PC-3 (cell line): Measurements from ENCODE around the gene PRR20B. TPM values are rescaled to one million over a fixed set of nuclear protein-coding genes. Genes with fewer than 3 reads are reported as not detected.
"Not testable (repeated sequence)": the region's sequence is repeated elsewhere in the genome, so short reads cannot be mapped to it uniquely, and the experiment has no call there.

Experiments
- ATAC-seq: fragments of 200-7000 bp; cut with Tn5 transposase; 2 replicates; pipeline ENCODE4 v1.9.1; 2020; ENCODE audit warnings: mild to moderate bottlenecking, moderate library complexity
- BruUV-seq: library from RNA; stranded (reverse); fragments of 400-500 nt; replicated peaks from 2 replicates; lab custom pipeline; 2021; lab: Mats Ljungman, UMichigan
- CTCF ChIA-PET: fragments of 300-600 bp; sonication (Branson Sonifier 250); formaldehyde crosslinking; loops from one replicate; lab custom pipeline; 2022; ENCODE audit warnings: antibody characterized with exemption; lab: Charles Lee
- POLR2A ChIA-PET: fragments of 300-600 bp; sonication (Branson Sonifier 250); formaldehyde crosslinking; loops from one replicate; lab custom pipeline; 2022; ENCODE audit warnings: antibody characterized with exemption; ENCODE audit not compliant: unreplicated experiment; lab: Charles Lee
- DNase-seq: peaks from one replicate; pipeline ENCODE4 v3.0.0-alpha.2; 2015
- H2AFZ ChIP-seq: fragments of 300-600 bp; sonication (generic); 2 replicates; pipeline ENCODE4 v1.6.0; 2016; ENCODE audit warnings: antibody characterized with exemption, low read length
- H3F3A ChIP-seq: fragments of 300-600 bp; sonication (generic); one replicate; pipeline ENCODE4 v1.6.0; 2017; ENCODE audit warnings: antibody characterized with exemption, low read length, control low read depth, mild to moderate bottlenecking; ENCODE audit not compliant: unreplicated experiment
- H3K27ac ChIP-seq: fragments of 300-600 bp; sonication (generic); 2 replicates; pipeline ENCODE4 v1.5.1; 2016; ENCODE audit warnings: mild to moderate bottlenecking, low read length
- H3K27me3 ChIP-seq: fragments of 300-600 bp; sonication (generic); 2 replicates; pipeline ENCODE4 v1.6.1; 2016; ENCODE audit warnings: low read length, mixed read lengths
- H3K36me3 ChIP-seq: fragments of 300-600 bp; sonication (generic); 2 replicates; pipeline ENCODE4 v1.6.1; 2016; ENCODE audit warnings: low read depth, mixed run types, low read length, mixed read lengths
- H3K4me1 ChIP-seq: fragments of 300-600 bp; sonication (generic); 2 replicates; pipeline ENCODE4 v1.5.1; 2016; ENCODE audit warnings: low read length; ENCODE audit not compliant: insufficient read depth
- H3K4me2 ChIP-seq: fragments of 300-600 bp; sonication (generic); 2 replicates; pipeline ENCODE4 v1.6.0; 2016; ENCODE audit warnings: low read length
- H3K4me3 ChIP-seq: fragments of 300-600 bp; sonication (generic); 2 replicates; pipeline ENCODE4 v1.5.1; 2016; ENCODE audit warnings: mild to moderate bottlenecking, low read length, mixed read lengths
- H3K79me2 ChIP-seq: fragments of 300-600 bp; sonication (generic); 2 replicates; pipeline ENCODE4 v1.6.1; 2017; ENCODE audit warnings: low read length, mixed read lengths
- H3K9ac ChIP-seq: fragments of 300-600 bp; sonication (generic); 2 replicates; pipeline ENCODE4 v1.6.0; 2016; ENCODE audit warnings: mild to moderate bottlenecking, low read length
- H3K9me2 ChIP-seq: fragments of 300-600 bp; sonication (generic); replicated peaks from 2 replicates; pipeline ENCODE4 v1.6.1; 2016; ENCODE audit warnings: mixed run types, low read length, mixed read lengths
- H3K9me3 ChIP-seq: fragments of 300-600 bp; sonication (generic); 2 replicates; pipeline ENCODE4 v1.6.1; 2016; ENCODE audit warnings: low read length, mixed read lengths
- H4K20me1 ChIP-seq: fragments of 300-600 bp; sonication (generic); 2 replicates; pipeline ENCODE4 v1.6.1; 2016; ENCODE audit warnings: low read length, mixed read lengths
- EZH2 ChIP-seq: fragments of 300-600 bp; sonication (generic); IDR thresholded peaks from one replicate; pipeline ENCODE4 v1.6.1; 2017; ENCODE audit warnings: antibody characterized with exemption, mild to moderate bottlenecking, low read length; ENCODE audit not compliant: unreplicated experiment
- EZH2phosphoT487 ChIP-seq: fragments of 300-600 bp; sonication (generic); IDR thresholded peaks from 2 replicates; pipeline ENCODE4 v1.6.1; 2018; ENCODE audit warnings: mild to moderate bottlenecking, antibody characterized with exemption, low read length, borderline replicate concordance
- intact Hi-C: fragments of 100-400 bp; cut with micrococcal nuclease; formaldehyde crosslinking; loops from 2 replicates; pipeline ENCODE4 v1.9.0; 2023
- total RNA-seq: library from RNA; depleted of rRNA; stranded (reverse); fragments of >200 nt; gene quantifications from 2 replicates; pipeline ENCODE4 v1.2.3, GENCODE V29; 2014; rRNA removed
- TF ChIP-seq, protein P1 (sequence below): fragments of 300-600 bp; sonication (generic); conservative IDR thresholded peaks from 2 replicates; pipeline ENCODE4 v1.5.1; 2017; ENCODE audit warnings: antibody characterized with exemption, low read depth, mild to moderate bottlenecking, low read length

Gene PRR20B
- total RNA-seq, 1 experiment from 2014 or later, result not detected

DNA sequence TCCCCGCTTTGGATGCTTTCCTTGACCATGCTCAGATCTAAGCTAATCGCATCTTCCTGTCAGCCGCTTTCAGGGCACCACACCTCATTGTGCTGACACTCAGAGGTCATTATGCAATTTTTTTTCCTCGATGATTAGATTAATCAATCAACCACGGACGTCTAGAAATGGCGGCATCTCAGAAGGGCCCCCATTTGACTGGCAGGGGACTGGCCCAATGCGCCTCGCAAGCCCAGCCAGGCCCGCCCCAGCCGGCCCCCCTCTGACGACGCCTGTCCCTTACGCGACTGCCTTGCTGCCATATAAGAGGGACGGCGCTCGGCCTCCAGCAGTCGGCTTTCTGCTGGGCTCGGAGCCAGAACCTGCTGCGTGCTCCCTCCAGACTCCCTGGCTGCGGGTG, 19.6 kb downstream of the PRR20B start, which contains the start of gene PRR20E:
PRR20E (plus strand) TSS at position 301 of the 400 bp plus-strand sequence. CDS start 387 bp downstream, outside the sequence.
- BruUV-seq, CTCF ChIA-PET, H3K4me1 ChIP-seq: not testable (repeated sequence)

DNA sequence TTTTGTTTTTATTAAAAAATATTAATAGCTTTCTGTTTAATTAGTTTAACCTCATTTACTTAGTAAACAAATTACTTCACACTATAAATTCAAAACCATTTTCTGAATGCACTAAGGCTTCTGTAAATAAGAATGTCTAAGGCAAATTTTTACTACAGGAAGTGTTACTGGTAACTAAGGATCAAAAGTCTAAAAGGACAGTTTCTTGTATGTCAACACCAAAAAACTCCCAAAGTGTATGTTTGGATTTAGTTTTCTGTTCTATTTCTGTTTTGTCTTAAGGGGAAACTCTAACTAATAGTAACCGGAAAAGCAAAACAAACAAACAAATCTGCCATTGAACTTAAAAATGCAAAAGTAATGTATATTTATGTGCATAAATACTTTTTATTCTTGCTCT, 44.4 kb downstream of the PRR20B start:
- no TSS peak for BruUV-seq
- H3F3A ChIP-seq, result no peaks in the 10 kb centered on the region
- no peak overlapping the region for H3K4me3 ChIP-seq
- intact Hi-C loops, result no loop called here
- ATAC-seq (no peak), DNase-seq (no peak)
- H3K9ac ChIP-seq, result no peak overlapping the region
- no peak for TF ChIP-seq EZH2phosphoT487
- no peak for TF ChIP-seq EZH2
- TF ChIP-seq, protein P1, sequence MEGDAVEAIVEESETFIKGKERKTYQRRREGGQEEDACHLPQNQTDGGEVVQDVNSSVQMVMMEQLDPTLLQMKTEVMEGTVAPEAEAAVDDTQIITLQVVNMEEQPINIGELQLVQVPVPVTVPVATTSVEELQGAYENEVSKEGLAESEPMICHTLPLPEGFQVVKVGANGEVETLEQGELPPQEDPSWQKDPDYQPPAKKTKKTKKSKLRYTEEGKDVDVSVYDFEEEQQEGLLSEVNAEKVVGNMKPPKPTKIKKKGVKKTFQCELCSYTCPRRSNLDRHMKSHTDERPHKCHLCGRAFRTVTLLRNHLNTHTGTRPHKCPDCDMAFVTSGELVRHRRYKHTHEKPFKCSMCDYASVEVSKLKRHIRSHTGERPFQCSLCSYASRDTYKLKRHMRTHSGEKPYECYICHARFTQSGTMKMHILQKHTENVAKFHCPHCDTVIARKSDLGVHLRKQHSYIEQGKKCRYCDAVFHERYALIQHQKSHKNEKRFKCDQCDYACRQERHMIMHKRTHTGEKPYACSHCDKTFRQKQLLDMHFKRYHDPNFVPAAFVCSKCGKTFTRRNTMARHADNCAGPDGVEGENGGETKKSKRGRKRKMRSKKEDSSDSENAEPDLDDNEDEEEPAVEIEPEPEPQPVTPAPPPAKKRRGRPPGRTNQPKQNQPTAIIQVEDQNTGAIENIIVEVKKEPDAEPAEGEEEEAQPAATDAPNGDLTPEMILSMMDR, result no peak
- H3K79me2 ChIP-seq, result no peaks in the 10 kb centered on the region
- no peak overlapping the region for H3K27ac ChIP-seq
- no peak overlapping the region for H3K4me2 ChIP-seq
- no peaks in the 10 kb centered on the region for H3K9me3 ChIP-seq
- H4K20me1 ChIP-seq, result no peaks in the 10 kb centered on the region
- no peaks in the 10 kb centered on the region for H3K4me1 ChIP-seq
- CTCF ChIA-PET, result no interaction called here
- no peak overlapping the region for H2AFZ ChIP-seq
- no peaks in the 10 kb centered on the region for H3K36me3 ChIP-seq
- no peaks in the 10 kb centered on the region for H3K27me3 ChIP-seq
- no peaks in the 10 kb centered on the region for H3K9me2 ChIP-seq
- POLR2A ChIA-PET, result no interaction called here

More for the DNA sequence above, 19.6 kb downstream of the PRR20B start, which contains the start of gene PRR20E:
- DNase-seq, H3K27me3 ChIP-seq, intact Hi-C loops, H3K4me2 ChIP-seq, H3K9ac ChIP-seq, H3K4me3 ChIP-seq, H2AFZ ChIP-seq, H3K9me3 ChIP-seq, POLR2A ChIA-PET, ATAC-seq, H3F3A ChIP-seq, H3K36me3 ChIP-seq, H3K9me2 ChIP-seq, H4K20me1 ChIP-seq, H3K79me2 ChIP-seq, H3K27ac ChIP-seq: not testable (repeated sequence)

Other genes with a start within 250 kb of the PRR20B start
- not detected in 2 replicates for gene PRR20A, start 6.6 kb upstream of the PRR20B start, total RNA-seq
- not detected in 2 replicates for gene PRR20C, start 6.6 kb downstream of the PRR20B start, total RNA-seq
- not detected in 2 replicates for gene PRR20D, start 13.1 kb downstream of the PRR20B start, total RNA-seq
- gene PRR20E, start 19.7 kb downstream of the PRR20B start, total RNA-seq, result not detected in 2 replicates